GM12878 (cell line): Measurements from ENCODE around the gene ANTXR1. TPM values are rescaled to one million over a fixed set of nuclear protein-coding genes. Genes with fewer than 3 reads are reported as not detected.

Source experiments
- ATAC-seq: fragments of 200-7000 bp; cut with Tn5 transposase; 3 replicates; pipeline ENCODE4 v1.9.1; 2020; ENCODE audit warnings: mild to moderate bottlenecking, moderate library complexity
- Bru-seq: library from RNA; stranded (reverse); fragments of 400-500 nt; gene quantifications from one replicate; lab custom pipeline; 2021; lab: Mats Ljungman, UMichigan
- BruChase-seq, 2 experiments: library from RNA; stranded (reverse); fragments of 400-500 nt; gene quantifications; one replicate each; lab custom pipeline; 2021; lab: Mats Ljungman, UMichigan
- BruUV-seq: library from RNA; stranded (reverse); fragments of 400-500 nt; replicated peaks from 2 replicates; lab custom pipeline; 2021; lab: Mats Ljungman, UMichigan
- CTCF ChIA-PET: fragments of 300-600 bp; sonication (Branson Sonifier 250); formaldehyde crosslinking; extraction: SDS; loops from one replicate; lab custom pipeline; 2021; ENCODE audit warnings: inconsistent platforms; lab: Yijun Ruan, JAX
- POLR2A ChIA-PET: fragments of 350-600 bp; formaldehyde crosslinking; extraction: SDS; loops from one replicate; lab custom pipeline; 2021; ENCODE audit warnings: inconsistent platforms; lab: Charles Lee
- RAD21 ChIA-PET: fragments of 300-600 bp; sonication (Branson Sonifier 250); formaldehyde crosslinking; loops from one replicate; lab custom pipeline; 2023; ENCODE audit warnings: antibody characterized with exemption; ENCODE audit not compliant: unreplicated experiment; lab: Charles Lee
- SMC1A ChIA-PET: fragments of 300-600 bp; sonication (Branson Sonifier 250); formaldehyde crosslinking; loops from one replicate; lab custom pipeline; 2023; ENCODE audit not compliant: unreplicated experiment, uncharacterized antibody; lab: Charles Lee
- DNase-seq: peaks from one replicate; pipeline ENCODE4 v3.0.0-alpha.2; 2011; ENCODE audit warnings: low read depth, low spot score
- FAIRE-seq: peaks from 3 replicates; lab custom pipeline; 2011; peaks lifted over from hg19 to GRCh38; lab: Jason Lieb, UNC
- H2AFZ ChIP-seq: 2 replicates; pipeline ENCODE4 v1.6.0; 2011; ENCODE audit warnings: low read depth, low read length, control low read depth; ENCODE audit not compliant: control insufficient read depth
- H3K27ac ChIP-seq: 2 replicates; pipeline ENCODE4 v1.5.1; 2011; ENCODE audit warnings: control low read depth; ENCODE audit not compliant: control insufficient read depth, insufficient read depth
- H3K27me3 ChIP-seq, 2 experiments: replicated peaks in 1 of 2; 2 replicates each; pipeline versions ENCODE4 v1.6.0 to v1.6.1; 2011; ENCODE audit warnings: low read length in 1 of 2; ENCODE audit not compliant: control insufficient read depth in 2 of 2, insufficient read depth in 2 of 2
- H3K36me3 ChIP-seq, 2 experiments: 2 replicates each; pipeline ENCODE4 v1.5.1; 2011; ENCODE audit warnings: low read length in 1 of 2; ENCODE audit not compliant: control insufficient read depth in 2 of 2, insufficient read depth in 2 of 2
- H3K4me1 ChIP-seq: 2 replicates; pipeline ENCODE4 v1.6.1; 2011; ENCODE audit warnings: mild to moderate bottlenecking, low read length, moderate library complexity, mixed read lengths; ENCODE audit not compliant: control insufficient read depth, insufficient read depth
- H3K4me2 ChIP-seq: 2 replicates; pipeline ENCODE4 v1.6.0; 2011; ENCODE audit warnings: control low read depth; ENCODE audit not compliant: control insufficient read depth, insufficient read depth
- H3K4me3 ChIP-seq: fragments of 200-600 bp; sonication (generic); 2 replicates; pipeline ENCODE4 v1.5.1; 2016
- H3K79me2 ChIP-seq: 2 replicates; pipeline ENCODE4 v1.6.0; 2011; ENCODE audit warnings: low read length; ENCODE audit not compliant: control insufficient read depth, insufficient read depth
- H3K9ac ChIP-seq: 2 replicates; pipeline ENCODE4 v1.8.0; 2011; ENCODE audit warnings: low read length, control low read depth, mixed read lengths; ENCODE audit not compliant: control insufficient read depth, insufficient read depth
- H3K9me3 ChIP-seq: replicated peaks from 3 replicates; pipeline ENCODE4 v1.5.1; 2011; ENCODE audit warnings: mild to moderate bottlenecking, low read length; ENCODE audit not compliant: control insufficient read depth, insufficient read depth
- H4K20me1 ChIP-seq: 2 replicates; pipeline ENCODE4 v1.6.0; 2011; ENCODE audit not compliant: control insufficient read depth, insufficient read depth
- CBX3 ChIP-seq: fragments of 200-600 bp; sonication (generic); IDR thresholded peaks from 2 replicates; pipeline ENCODE4 v1.6.1; 2016; ENCODE audit warnings: low read depth, borderline replicate concordance
- MAX ChIP-seq: IDR thresholded peaks from 2 replicates; pipeline ENCODE4 v1.6.1; 2012; ENCODE audit warnings: low read depth, low read length, improper control_type of control experiment
- SUZ12 ChIP-seq: fragments of 200-600 bp; sonication (generic); IDR thresholded peaks from one replicate; pipeline ENCODE4 v1.6.1; 2018; ENCODE audit warnings: antibody characterized with exemption, mild to moderate bottlenecking; ENCODE audit not compliant: unreplicated experiment
- WGBS: methylation state at CpG from one replicate; pipeline ENCODE4 v1.1.6; 2016; ENCODE audit warnings: low lambda C conversion rate; ENCODE audit not compliant: insufficient replicate concordance, insufficient coverage; ENCODE audit errors: missing lambda C conversion rate; 5-methylcytosine and 5-hydroxymethylcytosine counted together
- in situ Hi-C: fragments of 300-500 bp; cut with MboI; formaldehyde crosslinking; loops from 9 replicates; pipeline ENCODE4 v1.14.3; 2018; ENCODE audit warnings: mixed read lengths
- intact Hi-C: fragments of 100-400 bp; cut with micrococcal nuclease; formaldehyde crosslinking; loops from one replicate; pipeline ENCODE4 v1.14.2; 2022; ENCODE audit not compliant: unreplicated experiment
- long read RNA-seq, 2 experiments: library from polyadenylated mRNA; unstranded; transcript quantifications; one replicate each; pipeline ENCODE4 v2.0.0, GENCODE V29; 2019 to 2020
- polyA minus RNA-seq, 3 experiments: library from RNA; depleted of rRNA, polyadenylated mRNA; stranded (reverse); fragments of >200 nt; gene quantifications; 2 replicates each; pipeline ENCODE4 v1.2.3, GENCODE V29; 2011
- polyA plus RNA-seq, 11 experiments: library from polyadenylated mRNA; depleted of rRNA in 4 of 11; unstranded in 6 of 11; stranded (reverse) in 5 of 11; fragments of >200 nt; fragmentation: Nextera tagmentation in 4 of 11; fragmentation: Illumina TruSeq in 1 of 11; extraction: Ambion mirVana in 4 of 11; extraction: Trizol in 1 of 11; gene quantifications; 1 replicate in 1 of 11; 2 replicates in 10 of 11; pipeline versions ENCODE4 v1.2.1 to v1.2.3, GENCODE V29; 2011 to 2016; ENCODE audit warnings: inconsistent platforms in 2 of 11, missing spikeins in 2 of 11, low read depth in 1 of 11
- total RNA-seq, 4 experiments: library from RNA; depleted of rRNA in 3 of 4; stranded (reverse); fragments of >200 nt in 3 of 4; fragmentation: Illumina TruSeq in 1 of 4; extraction: Trizol in 1 of 4; gene quantifications; 2 replicates each; pipeline versions ENCODE4 v1.2.1 to v1.2.3, GENCODE V29; 2013 to 2021

ANTXR1 gene
- not detected in 2 replicates for total RNA-seq (2013; cell fraction: nucleolus; rRNA removed)
- total RNA-seq (2014; rRNA removed) (not detected in 2 replicates), total RNA-seq (2014; rRNA removed; fragmentation: Illumina TruSeq; extraction: Trizol) (not detected in 2 replicates), total RNA-seq (2021) (0.26 and 0.32 TPM in 2 replicates), polyA plus RNA-seq (2011; rRNA removed) (not detected in 2 replicates), polyA plus RNA-seq (2014; fragmentation: Illumina TruSeq; extraction: Trizol) (not detected in 2 replicates), polyA plus RNA-seq (2014; fragmentation: Nextera tagmentation; extraction: Ambion mirVana) (not detected), polyA plus RNA-seq (2014; rRNA removed) (not detected in 2 replicates), polyA plus RNA-seq (2016; fragmentation: Nextera tagmentation; extraction: Ambion mirVana) (under 1 TPM in 1 of 2 experiments, not detected in 1; 0.09 TPM), polyA minus RNA-seq (2011; rRNA and poly(A)+ RNA removed) (not detected in 2 replicates), Bru-seq, nascent RNA (percentile 9 among the genes with signal in this experiment), BruChase-seq, experiment 1, labeled RNA remaining after a 6-hour chase (percentile 13 among the genes with signal in this experiment), BruChase-seq, experiment 2, labeled RNA remaining after a 2-hour chase (percentile 9 among the genes with signal in this experiment)
- polyA plus RNA-seq (2011; ENCODE audit: low read depth), result not detected
- under 0.01 TPM in 1 of 2 replicates, not detected in the other for polyA plus RNA-seq (2011; cell fraction: cytosol; rRNA removed)
- polyA plus RNA-seq (2011; cell fraction: nucleus; rRNA removed), result not detected in 2 replicates
- 0.03 TPM in 1 of 2 replicates, not detected in the other for polyA plus RNA-seq (2012)
- polyA minus RNA-seq (2011; cell fraction: cytosol; rRNA and poly(A)+ RNA removed), result 0.21 TPM in 1 of 2 replicates, not detected in the other
- polyA minus RNA-seq (2011; cell fraction: nucleus; rRNA and poly(A)+ RNA removed), result under 0.01 TPM in 1 of 2 replicates, not detected in the other
- long read RNA-seq, experiment 1, result 0 reads
- long read RNA-seq, experiment 2, partial matches to known transcripts, result 0 of 2 reads
- long read RNA-seq, experiment 2, other reads (novel, unspliced or antisense), result 2 of 2 reads

DNA sequence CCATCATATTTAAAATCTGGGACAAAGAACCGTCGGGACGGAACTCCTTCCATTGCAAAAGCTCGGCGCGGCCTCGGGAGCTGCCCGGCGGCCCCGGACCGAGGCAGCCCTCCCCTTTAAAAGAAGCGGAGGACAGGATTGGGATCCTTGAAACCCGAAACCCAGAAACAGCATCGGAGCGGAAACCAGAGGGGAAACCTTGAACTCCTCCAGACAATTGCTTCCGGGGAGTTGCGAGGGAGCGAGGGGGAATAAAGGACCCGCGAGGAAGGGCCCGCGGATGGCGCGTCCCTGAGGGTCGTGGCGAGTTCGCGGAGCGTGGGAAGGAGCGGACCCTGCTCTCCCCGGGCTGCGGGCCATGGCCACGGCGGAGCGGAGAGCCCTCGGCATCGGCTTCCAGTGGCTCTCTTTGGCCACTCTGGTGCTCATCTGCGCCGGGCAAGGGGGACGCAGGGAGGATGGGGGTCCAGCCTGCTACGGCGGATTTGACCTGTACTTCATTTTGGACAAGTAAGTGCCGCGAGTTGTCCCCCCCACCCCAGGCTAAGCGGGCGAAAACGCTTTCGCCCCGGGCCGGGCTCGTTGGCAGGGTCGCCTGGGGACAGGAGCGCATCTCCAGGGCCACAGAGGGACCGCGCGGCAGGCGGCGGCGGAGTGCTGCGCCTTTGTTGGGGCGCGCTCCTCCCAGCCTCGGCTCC is at the start of gene ANTXR1:
ANTXR1 (plus strand) TSS at position 38 of the 698 bp plus-strand sequence; CDS start at position 359, 321 bp downstream.
- CTCF ChIA-PET, result interaction anchor here (0.7 kb wide), 1 partner anchor 40 kb away, joined by 3 read pairs; no protein-coding TSS in a partner anchor
- Histone ChIP-seq H3K4me1 (no peaks in the 10 kb centered on the region; the same call in 1 of the 2 replicates), H4K20me1 (no peaks in the 10 kb centered on the region), H3K9me3 (no peaks in the 10 kb centered on the region), H3K9ac (no peak within 1 kb of the TSS), H3K4me2 (peak within 1 kb of the TSS; percentile 22), H3K27ac (no peak within 1 kb of the TSS), H3K36me3 (no peaks in the 10 kb centered on the region), H3K79me2 (no peaks in the 10 kb centered on the region), H3K27me3 (peaks cover 6 to 14% of the 10 kb centered on the region in 2 experiments), H2AFZ (no peak within 1 kb of the TSS), H3K4me3 (no peak within 1 kb of the TSS; the same call in 1 of the 2 replicates)
- POLR2A ChIA-PET, result no interaction called here
- RAD21 ChIA-PET, result no interaction called here
- ATAC-seq (no peak; the same call in 2 of the 3 replicates), FAIRE-seq (no peak), DNase-seq (no peak)
- 16% methylated on average over 58 of the region's 63 CpGs for WGBS
- SMC1A ChIA-PET, result no interaction called here
- TF ChIP-seq CBX3 (no peak), MAX (no peak), SUZ12 (peak; percentile 58)
- intact Hi-C loops (loop anchor here (5.0 kb wide), 1 partner anchor 294 kb away; no protein-coding TSS in a partner anchor), in situ Hi-C loops (loop anchor here (25.0 kb wide), 1 partner anchor 699 kb away; no protein-coding TSS in a partner anchor)
- no TSS peak for BruUV-seq
